HepG2 (cell line): ENCODE measurements around the gene CAMK1. TPM values are rescaled to one million over a fixed set of nuclear protein-coding genes. Genes with fewer than 3 reads are reported as not detected.

ENCODE experiments used
- ATAC-seq: fragments of 200-7000 bp; cut with Tn5 transposase; 3 replicates; pipeline ENCODE4 v1.9.1; 2020; ENCODE audit warnings: mild to moderate bottlenecking, moderate library complexity
- BruUV-seq: library from RNA; stranded (reverse); fragments of 400-500 nt; replicated peaks from 2 replicates; lab custom pipeline; 2021; lab: Mats Ljungman, UMichigan
- CTCF ChIA-PET: fragments of 300-600 bp; formaldehyde crosslinking; extraction: SDS; loops from one replicate; lab custom pipeline; 2021; ENCODE audit warnings: low total read pairs, inconsistent platforms, low intra/inter-chr PET ratio; lab: Yijun Ruan, JAX
- POLR2A ChIA-PET: fragments of 350-600 bp; sonication (Branson Sonifier 250); formaldehyde crosslinking; loops from one replicate; lab custom pipeline; 2020; ENCODE audit warnings: antibody characterized with exemption, inconsistent platforms; lab: Yijun Ruan, JAX
- DNase-seq: peaks from one replicate; pipeline ENCODE4 v3.0.0-alpha.2; 2015; ENCODE audit warnings: low spot score
- FAIRE-seq: peaks from 3 replicates; lab custom pipeline; 2011; peaks lifted over from hg19 to GRCh38; lab: Jason Lieb, UNC
- H2AFZ ChIP-seq: one replicate; pipeline ENCODE4 v1.6.1; 2011; ENCODE audit warnings: low read length, inconsistent platforms
- H3K27ac ChIP-seq: fragments of 300-600 bp; 3 replicates; pipeline ENCODE4 v1.8.0; 2011; ENCODE audit warnings: mixed run types, mild to moderate bottlenecking, mixed read lengths, low read length, inconsistent platforms; ENCODE audit not compliant: insufficient read depth; ENCODE audit errors: extremely low read length
- H3K27me3 ChIP-seq, 2 experiments: fragments of 200-600 bp in 1 of 2; 2 replicates in 1 of 2; 3 replicates in 1 of 2; pipeline versions ENCODE4 v1.6.0 to v1.8.0; 2011; ENCODE audit warnings: low read length in 2 of 2, mild to moderate bottlenecking in 2 of 2, moderate library complexity in 2 of 2, inconsistent platforms in 1 of 2; ENCODE audit not compliant: insufficient read depth in 2 of 2, control insufficient read depth in 1 of 2
- H3K36me3 ChIP-seq, 2 experiments: fragments of 200-600 bp in 1 of 2; replicated peaks in 1 of 2; 2 replicates in 1 of 2; 3 replicates in 1 of 2; pipeline versions ENCODE4 v1.5.1 to v1.8.0; 2011; ENCODE audit warnings: low read length in 2 of 2, inconsistent platforms in 1 of 2; ENCODE audit not compliant: insufficient read depth in 2 of 2, control insufficient read depth in 1 of 2
- H3K4me1 ChIP-seq: 2 replicates; pipeline ENCODE4 v1.5.1; 2012; ENCODE audit warnings: low read length, inconsistent platforms; ENCODE audit not compliant: insufficient read depth
- H3K4me2 ChIP-seq: 2 replicates; pipeline ENCODE4 v1.6.0; 2011; ENCODE audit warnings: low read depth, low read length, inconsistent platforms
- H3K4me3 ChIP-seq, 3 experiments: fragments of 200-600 bp in 1 of 3; sonication (generic), shearing (Covaris generic) in 1 of 3; replicated peaks in 1 of 3; 2 replicates each; pipeline ENCODE4 v1.5.1; 2011 to 2016; ENCODE audit warnings: low read length in 3 of 3, inconsistent platforms in 2 of 3, low read depth in 2 of 3, mild to moderate bottlenecking in 2 of 3, control low read depth in 1 of 3, mixed read lengths in 1 of 3; ENCODE audit not compliant: insufficient read depth in 1 of 3
- H3K79me2 ChIP-seq: one replicate; pipeline ENCODE4 v1.6.1; 2011; ENCODE audit warnings: low read length, inconsistent platforms; ENCODE audit not compliant: insufficient read depth
- H3K9ac ChIP-seq: 2 replicates; pipeline ENCODE4 v1.6.0; 2011; ENCODE audit warnings: mild to moderate bottlenecking, low read depth, low read length, inconsistent platforms; ENCODE audit not compliant: insufficient read depth
- H3K9me3 ChIP-seq: 2 replicates; pipeline ENCODE4 v1.5.1; 2012; ENCODE audit warnings: mild to moderate bottlenecking, low read length
- H4K20me1 ChIP-seq: 2 replicates; pipeline ENCODE4 v1.6.0; 2011; ENCODE audit warnings: inconsistent platforms, mild to moderate bottlenecking, low read length, moderate library complexity; ENCODE audit not compliant: insufficient read depth
- CHD4 ChIP-seq: fragments of 200-600 bp; sonication (generic); IDR thresholded peaks from 2 replicates; pipeline ENCODE4 v1.7.0; 2017; ENCODE audit warnings: mild to moderate bottlenecking, low read length, borderline replicate concordance
- HDAC2 ChIP-seq: sonication (generic); formaldehyde crosslinking; IDR thresholded peaks from 2 replicates; pipeline ENCODE4 v1.4.0; 2020; ENCODE audit warnings: missing genetic modification reagents
- HNRNPUL1 ChIP-seq: fragments of 200-400 bp; formaldehyde crosslinking; IDR thresholded peaks from 2 replicates; pipeline ENCODE4 v1.6.1; 2017; ENCODE audit warnings: low read depth, mild to moderate bottlenecking, low read length, moderate library complexity
- KLF15 ChIP-seq: sonication (generic); formaldehyde crosslinking; IDR thresholded peaks from 2 replicates; pipeline ENCODE4 v1.8.1; 2023; ENCODE audit warnings: borderline replicate concordance, mild to moderate bottlenecking, inconsistent platforms, missing genetic modification reagents, mixed read lengths
- MTF1 ChIP-seq: sonication (generic); formaldehyde crosslinking; IDR thresholded peaks from 2 replicates; pipeline ENCODE4 v1.5.0; 2020; ENCODE audit warnings: missing genetic modification reagents
- PCBP1 ChIP-seq: fragments of 200-400 bp; formaldehyde crosslinking; IDR thresholded peaks from 2 replicates; pipeline ENCODE4 v1.6.1; 2017; ENCODE audit warnings: mild to moderate bottlenecking, low read depth, low read length, borderline replicate concordance
- SATB2 ChIP-seq: sonication (generic); formaldehyde crosslinking; IDR thresholded peaks from 2 replicates; pipeline ENCODE4 v1.5.0; 2020; ENCODE audit warnings: missing genetic modification reagents
- SRSF1 ChIP-seq: fragments of 200-400 bp; formaldehyde crosslinking; optimal IDR thresholded peaks from 2 replicates; pipeline ENCODE3; 2017; ENCODE audit warnings: mild to moderate bottlenecking, low read depth, low read length, moderate library complexity
- ZNF496 ChIP-seq: sonication (generic); formaldehyde crosslinking; IDR thresholded peaks from 2 replicates; pipeline ENCODE4 v1.8.1; 2023; ENCODE audit warnings: mild to moderate bottlenecking, moderate library complexity, missing genetic modification reagents; ENCODE audit not compliant: insufficient replicate concordance
- ZNF572 ChIP-seq: sonication (generic); formaldehyde crosslinking; IDR thresholded peaks from 2 replicates; pipeline ENCODE4 v1.5.1; 2020; ENCODE audit warnings: mild to moderate bottlenecking, missing genetic modification reagents
- ZNF674 ChIP-seq: sonication (generic); formaldehyde crosslinking; IDR thresholded peaks from 2 replicates; pipeline ENCODE4 v1.5.0; 2020; ENCODE audit warnings: low read depth, mild to moderate bottlenecking, missing genetic modification reagents
- WGBS: methylation state at CpG from one replicate; pipeline ENCODE4 v1.1.6; 2017; ENCODE audit warnings: low lambda C conversion rate; 5-methylcytosine and 5-hydroxymethylcytosine counted together
- in situ Hi-C: cut with HindIII; loops from 2 replicates; pipeline ENCODE4 v1.10.0; 2017; ENCODE audit warnings: low pct_unique_long_range_greater_than_20kb; ENCODE audit not compliant: extremely low pct_ligation_motif_present
- intact Hi-C: fragments of 100-400 bp; cut with micrococcal nuclease; formaldehyde crosslinking; loops from one replicate; pipeline ENCODE4 v1.10.0; 2022; ENCODE audit not compliant: unreplicated experiment
- polyA plus RNA-seq, 8 experiments: library from polyadenylated mRNA; depleted of rRNA in 3 of 8; stranded (reverse) in 7 of 8; unstranded in 1 of 8; fragments of >200 nt; fragmentation: Illumina TruSeq in 4 of 8; extraction: Trizol in 4 of 8; gene quantifications; 2 replicates each; pipeline versions ENCODE4 v1.2.1 to v1.2.3, GENCODE V29; 2011 to 2016; ENCODE audit warnings: low read depth in 4 of 8, missing spikeins in 1 of 8, mixed read lengths in 1 of 8; ENCODE audit not compliant: insufficient read depth in 1 of 8
- total RNA-seq, 5 experiments: library from RNA; depleted of rRNA; stranded (reverse); fragments of >200 nt; fragmentation: Illumina TruSeq; extraction: Trizol; gene quantifications; 2 replicates each; pipeline ENCODE4 v1.2.3, GENCODE V29; 2016; ENCODE audit warnings: low read depth in 1 of 5
- TF ChIP-seq, protein P1 (sequence below): sonication (generic); formaldehyde crosslinking; IDR thresholded peaks from 2 replicates; pipeline ENCODE4 v1.5.1; 2020; ENCODE audit warnings: mild to moderate bottlenecking, moderate library complexity, missing genetic modification reagents

The CAMK1 gene
- total and polyA plus RNA-seq, 2 of the 13 experiments (the other 11 are each of a cell fraction or from before 2014, with no cell fraction given), result 26.4 to 53.3 TPM

DNA sequence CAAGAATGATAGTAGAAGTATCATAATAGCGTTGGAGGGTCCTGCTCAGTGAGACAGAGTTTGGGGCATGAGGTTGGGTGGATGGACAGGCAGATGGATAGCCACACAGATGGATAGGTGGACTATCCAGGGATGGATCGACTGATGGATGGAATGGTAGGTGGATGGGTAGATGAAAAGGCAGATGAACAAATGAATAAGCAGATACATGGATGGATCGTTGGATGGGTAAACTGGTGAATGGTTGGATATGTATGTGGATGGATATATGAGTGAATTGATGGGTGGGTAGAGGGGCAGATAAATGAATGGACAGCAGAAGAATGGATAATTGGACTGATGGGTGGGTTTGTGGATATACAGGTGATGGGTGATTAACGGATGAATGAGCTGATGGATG, 56.6 kb downstream of the CAMK1 start:
- in situ Hi-C loops, result no loop called here
- ChIA-PET CTCF (no interaction called here), POLR2A (no interaction called here)
- no peak for FAIRE-seq
- Histone ChIP-seq H2AFZ (no peak overlapping the region), H3K36me3 (no peaks in the 10 kb centered on the region), H4K20me1 (no peaks in the 10 kb centered on the region), H3K4me3 (no peak overlapping the region), H3K4me2 (no peak overlapping the region), H3K27me3 (peaks cover 5 to 27% of the 10 kb centered on the region in 2 experiments; a peak in 3 of 5 replicates), H3K9me3 (no peaks in the 10 kb centered on the region), H3K27ac (no peak overlapping the region), H3K9ac (no peak overlapping the region), H3K4me1 (peaks cover 12% of the 10 kb centered on the region), H3K79me2 (no peaks in the 10 kb centered on the region)
- BruUV-seq, result no TSS peak
- intact Hi-C loops, result no loop called here
- no peak for DNase-seq
- no peak for ATAC-seq
- TF ChIP-seq ZNF496 (CRISPR knock-in tag), result no peak
- no peak for TF ChIP-seq KLF15 (CRISPR knock-in tag)
- no peak for TF ChIP-seq SATB2 (CRISPR knock-in tag)
- TF ChIP-seq MTF1, result no peak
- TF ChIP-seq CHD4, result no peak
- TF ChIP-seq, protein P1, sequence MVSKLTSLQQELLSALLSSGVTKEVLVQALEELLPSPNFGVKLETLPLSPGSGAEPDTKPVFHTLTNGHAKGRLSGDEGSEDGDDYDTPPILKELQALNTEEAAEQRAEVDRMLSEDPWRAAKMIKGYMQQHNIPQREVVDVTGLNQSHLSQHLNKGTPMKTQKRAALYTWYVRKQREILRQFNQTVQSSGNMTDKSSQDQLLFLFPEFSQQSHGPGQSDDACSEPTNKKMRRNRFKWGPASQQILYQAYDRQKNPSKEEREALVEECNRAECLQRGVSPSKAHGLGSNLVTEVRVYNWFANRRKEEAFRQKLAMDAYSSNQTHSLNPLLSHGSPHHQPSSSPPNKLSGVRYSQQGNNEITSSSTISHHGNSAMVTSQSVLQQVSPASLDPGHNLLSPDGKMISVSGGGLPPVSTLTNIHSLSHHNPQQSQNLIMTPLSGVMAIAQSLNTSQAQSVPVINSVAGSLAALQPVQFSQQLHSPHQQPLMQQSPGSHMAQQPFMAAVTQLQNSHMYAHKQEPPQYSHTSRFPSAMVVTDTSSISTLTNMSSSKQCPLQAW, result no peak
- no peak for TF ChIP-seq PCBP1
- TF ChIP-seq HDAC2 (CRISPR knock-in tag), result no peak
- no peak for TF ChIP-seq HNRNPUL1
- TF ChIP-seq ZNF572, result no peak
- TF ChIP-seq SRSF1, result no peak
- no peak for TF ChIP-seq ZNF674 (CRISPR knock-in tag)
- 11% methylated on average over 4 of the region's 4 CpGs for WGBS
